GM12878 (cell line): ENCODE results near the gene PFKFB1. TPM values are rescaled to one million over a fixed set of nuclear protein-coding genes. Genes with fewer than 3 reads are reported as not detected.

Experiments
- DPF2 ChIP-seq: fragments of 450-650 bp; IDR thresholded peaks from 2 replicates; pipeline ENCODE4 v1.6.1; 2017; ENCODE audit warnings: mild to moderate bottlenecking
- EED ChIP-seq: sonication (generic); IDR thresholded peaks from 2 replicates; pipeline ENCODE4 v1.6.1; 2016; ENCODE audit warnings: antibody characterized with exemption, low read depth
- JUND ChIP-seq: IDR thresholded peaks from 2 replicates; pipeline ENCODE4 v1.6.1; 2012; ENCODE audit warnings: low read depth, mild to moderate bottlenecking, low read length, improper control_type of control experiment, moderate library complexity
- NFYB ChIP-seq: IDR thresholded peaks from 2 replicates; pipeline ENCODE4 v1.6.1; 2011; ENCODE audit warnings: low read depth, mild to moderate bottlenecking, low read length, improper control_type of control experiment, moderate library complexity; ENCODE audit not compliant: insufficient read depth
- PAX5 ChIP-seq: IDR thresholded peaks from 2 replicates; pipeline ENCODE4 v1.6.1; 2011; ENCODE audit warnings: low read depth, low read length, borderline replicate concordance
- PRDM15 ChIP-seq: fragments of 450-650 bp; formaldehyde crosslinking; IDR thresholded peaks from 2 replicates; pipeline ENCODE4 v1.4.0; 2020; ENCODE audit warnings: mild to moderate bottlenecking, moderate library complexity
- SIX5 ChIP-seq: IDR thresholded peaks from 2 replicates; pipeline ENCODE4 v1.6.1; 2011; ENCODE audit warnings: mild to moderate bottlenecking, low read depth, low read length, moderate library complexity; ENCODE audit not compliant: severe bottlenecking
- SMC3 ChIP-seq: IDR thresholded peaks from 2 replicates; pipeline ENCODE4 v1.6.1; 2011; ENCODE audit warnings: low read length, improper control_type of control experiment, borderline replicate concordance
- TARDBP ChIP-seq: IDR thresholded peaks from 2 replicates; pipeline ENCODE4 v1.6.1; 2016; ENCODE audit warnings: borderline replicate concordance
- TCF12 ChIP-seq: IDR thresholded peaks from 2 replicates; pipeline ENCODE4 v1.6.1; 2011; ENCODE audit warnings: low read depth, mild to moderate bottlenecking, low read length
- YBX1 ChIP-seq: fragments of 450-650 bp; IDR thresholded peaks from 2 replicates; pipeline ENCODE4 v1.6.1; 2016; ENCODE audit warnings: antibody characterized with exemption
- ZBTB11 ChIP-seq: fragments of 450-650 bp; formaldehyde crosslinking; IDR thresholded peaks from 2 replicates; pipeline ENCODE4 v1.5.0; 2022; ENCODE audit warnings: mild to moderate bottlenecking, missing genetic modification characterization
- ZNF217 ChIP-seq: fragments of 450-650 bp; IDR thresholded peaks from 2 replicates; pipeline ENCODE4 v1.6.1; 2017; ENCODE audit warnings: antibody characterized with exemption, mild to moderate bottlenecking
- polyA plus RNA-seq, 11 experiments: library from polyadenylated mRNA; depleted of rRNA in 4 of 11; unstranded in 6 of 11; stranded (reverse) in 5 of 11; fragments of >200 nt; fragmentation: Nextera tagmentation in 4 of 11; fragmentation: Illumina TruSeq in 1 of 11; extraction: Ambion mirVana in 4 of 11; extraction: Trizol in 1 of 11; gene quantifications; 1 replicate in 1 of 11; 2 replicates in 10 of 11; pipeline versions ENCODE4 v1.2.1 to v1.2.3, GENCODE V29; 2011 to 2016; ENCODE audit warnings: inconsistent platforms in 2 of 11, missing spikeins in 2 of 11, low read depth in 1 of 11
- total RNA-seq, 4 experiments: library from RNA; depleted of rRNA in 3 of 4; stranded (reverse); fragments of >200 nt in 3 of 4; fragmentation: Illumina TruSeq in 1 of 4; extraction: Trizol in 1 of 4; gene quantifications; 2 replicates each; pipeline versions ENCODE4 v1.2.1 to v1.2.3, GENCODE V29; 2013 to 2021
- TF ChIP-seq, protein P1 (sequence below): fragments of 450-650 bp; IDR thresholded peaks from 2 replicates; pipeline ENCODE4 v1.6.1; 2018; ENCODE audit warnings: mild to moderate bottlenecking, low read depth, moderate library complexity; ENCODE audit not compliant: partially characterized antibody
- TF ChIP-seq, protein P2 (sequence below): fragments of 450-650 bp; IDR thresholded peaks from 2 replicates; pipeline ENCODE4 v1.6.1; 2016; ENCODE audit warnings: mild to moderate bottlenecking

Gene PFKFB1
- total and polyA plus RNA-seq, 10 of the 15 experiments (the other 5 are each of a cell fraction or from before 2014, with no cell fraction given): 0.13 to 0.59 (median 0.37) TPM

- no peak for TF ChIP-seq ZBTB11 (CRISPR knock-in tag)
- TF ChIP-seq SMC3: peak; percentile 56; the same call in 1 of the 2 replicates
- no peak for TF ChIP-seq SIX5
- no peak for TF ChIP-seq PRDM15
- no peak for TF ChIP-seq ZNF217
- TF ChIP-seq PAX5: no peak
- no peak for TF ChIP-seq JUND
- TF ChIP-seq, protein P1, sequence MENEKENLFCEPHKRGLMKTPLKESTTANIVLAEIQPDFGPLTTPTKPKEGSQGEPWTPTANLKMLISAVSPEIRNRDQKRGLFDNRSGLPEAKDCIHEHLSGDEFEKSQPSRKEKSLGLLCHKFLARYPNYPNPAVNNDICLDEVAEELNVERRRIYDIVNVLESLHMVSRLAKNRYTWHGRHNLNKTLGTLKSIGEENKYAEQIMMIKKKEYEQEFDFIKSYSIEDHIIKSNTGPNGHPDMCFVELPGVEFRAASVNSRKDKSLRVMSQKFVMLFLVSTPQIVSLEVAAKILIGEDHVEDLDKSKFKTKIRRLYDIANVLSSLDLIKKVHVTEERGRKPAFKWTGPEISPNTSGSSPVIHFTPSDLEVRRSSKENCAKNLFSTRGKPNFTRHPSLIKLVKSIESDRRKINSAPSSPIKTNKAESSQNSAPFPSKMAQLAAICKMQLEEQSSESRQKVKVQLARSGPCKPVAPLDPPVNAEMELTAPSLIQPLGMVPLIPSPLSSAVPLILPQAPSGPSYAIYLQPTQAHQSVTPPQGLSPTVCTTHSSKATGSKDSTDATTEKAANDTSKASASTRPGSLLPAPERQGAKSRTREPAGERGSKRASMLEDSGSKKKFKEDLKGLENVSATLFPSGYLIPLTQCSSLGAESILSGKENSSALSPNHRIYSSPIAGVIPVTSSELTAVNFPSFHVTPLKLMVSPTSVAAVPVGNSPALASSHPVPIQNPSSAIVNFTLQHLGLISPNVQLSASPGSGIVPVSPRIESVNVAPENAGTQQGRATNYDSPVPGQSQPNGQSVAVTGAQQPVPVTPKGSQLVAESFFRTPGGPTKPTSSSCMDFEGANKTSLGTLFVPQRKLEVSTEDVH: no peak
- TF ChIP-seq TCF12: no peak
- TF ChIP-seq TARDBP: no peak
- no peak for TF ChIP-seq NFYB
- no peak for TF ChIP-seq YBX1
- no peak for TF ChIP-seq DPF2
- TF ChIP-seq, protein P2, sequence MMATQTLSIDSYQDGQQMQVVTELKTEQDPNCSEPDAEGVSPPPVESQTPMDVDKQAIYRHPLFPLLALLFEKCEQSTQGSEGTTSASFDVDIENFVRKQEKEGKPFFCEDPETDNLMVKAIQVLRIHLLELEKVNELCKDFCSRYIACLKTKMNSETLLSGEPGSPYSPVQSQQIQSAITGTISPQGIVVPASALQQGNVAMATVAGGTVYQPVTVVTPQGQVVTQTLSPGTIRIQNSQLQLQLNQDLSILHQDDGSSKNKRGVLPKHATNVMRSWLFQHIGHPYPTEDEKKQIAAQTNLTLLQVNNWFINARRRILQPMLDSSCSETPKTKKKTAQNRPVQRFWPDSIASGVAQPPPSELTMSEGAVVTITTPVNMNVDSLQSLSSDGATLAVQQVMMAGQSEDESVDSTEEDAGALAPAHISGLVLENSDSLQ: no peak
- TF ChIP-seq EED: no peak
These were observed 102.4 kb downstream of the PFKFB1 start (continued) for GRCh38 chrX:54891573-54891972.
